ENCODE data around the gene SPEN.

SPEN gene

GRCh38 chr1:15945832-15946448 is 98.4 kb downstream of the SPEN start:
- Histone ChIP-seq H3K4me1 (ENCODE audit: low read depth, poor library complexity, severe bottlenecking) (peaks cover 12% of the 10 kb centered on the region), H3K9ac (no peak overlapping the region), H3K4me2 (no peak overlapping the region), H2AFZ (ENCODE audit: low read depth) (no peak overlapping the region), H3K27ac (no peak overlapping the region), H3K4me3 (IDR thresholded peaks at IDR 0.05; ENCODE audit: insufficient read depth, low read depth, low read length) (no peak overlapping the region), H3K36me3 (ENCODE audit: insufficient read depth) (no peaks in the 10 kb centered on the region), H3K27me3 (ENCODE audit: insufficient read depth, low read depth) (no peaks in the 10 kb centered on the region), H4K20me1 (ENCODE audit: insufficient read depth) (no peaks in the 10 kb centered on the region), H3K79me2 (ENCODE audit: insufficient read depth, low read depth) (no peaks in the 10 kb centered on the region)
- no peak for TF ChIP-seq CTCF (conservative IDR thresholded peaks at IDR 0.05; ENCODE audit: low read depth, low read length)

DNA sequence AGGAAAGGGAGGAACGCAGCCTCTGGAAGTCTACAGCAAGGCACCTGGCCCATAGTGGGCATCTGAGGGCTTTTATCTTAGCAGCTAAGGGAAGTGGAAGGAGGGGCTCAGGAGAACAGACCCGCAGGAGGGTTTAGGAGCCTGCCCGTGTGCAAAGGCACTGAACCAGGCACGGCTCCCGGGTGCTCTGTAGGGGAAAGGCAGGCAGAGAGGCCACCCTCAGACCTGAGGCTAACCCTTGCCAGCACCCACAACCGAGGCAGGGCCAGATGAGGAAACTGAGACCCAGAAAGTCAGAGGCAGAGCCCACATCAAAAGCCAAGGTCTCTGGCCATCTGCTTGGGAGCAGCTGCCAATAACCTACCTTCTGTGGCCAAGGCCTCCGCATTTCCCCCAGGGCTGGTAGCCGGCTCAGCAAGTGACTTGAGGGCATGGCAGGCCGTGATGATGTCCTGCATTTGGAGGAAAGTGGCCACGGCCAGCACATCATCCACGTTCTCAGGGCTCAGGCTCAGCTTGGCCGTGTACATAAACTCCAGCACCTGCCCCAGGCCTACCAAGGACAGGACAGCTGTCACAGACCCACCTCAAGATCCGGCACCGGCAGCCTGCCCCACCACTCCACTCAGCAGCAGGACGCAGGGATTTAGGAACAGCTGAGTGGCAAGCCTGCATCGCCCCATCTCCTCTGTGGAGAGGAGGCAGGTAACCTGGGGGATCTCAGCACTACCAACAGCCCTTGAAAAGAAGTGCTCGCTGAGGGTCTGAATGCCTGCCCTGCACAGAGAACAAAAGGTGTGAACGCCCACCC is 99.3 kb downstream of the SPEN start:
- no peaks in the 10 kb centered on the region for H3K27me3 ChIP-seq (ENCODE audit: insufficient read depth, low read depth)
- H3K9ac ChIP-seq: no peak overlapping the region
- no peak for TF ChIP-seq CTCF (conservative IDR thresholded peaks at IDR 0.05; ENCODE audit: low read depth, low read length)
- H3K4me2 ChIP-seq: no peak overlapping the region
- no peaks in the 10 kb centered on the region for H3K36me3 ChIP-seq (ENCODE audit: insufficient read depth)
- H3K4me3 ChIP-seq (IDR thresholded peaks at IDR 0.05; ENCODE audit: insufficient read depth, low read depth, low read length): no peak overlapping the region
- H3K4me1 ChIP-seq (ENCODE audit: low read depth, poor library complexity, severe bottlenecking): peaks cover 13% of the 10 kb centered on the region
- H3K79me2 ChIP-seq (ENCODE audit: insufficient read depth, low read depth): no peaks in the 10 kb centered on the region
- no peak overlapping the region for H2AFZ ChIP-seq (ENCODE audit: low read depth)
- no peak overlapping the region for H3K27ac ChIP-seq
- H4K20me1 ChIP-seq (ENCODE audit: insufficient read depth): no peaks in the 10 kb centered on the region

DNA sequence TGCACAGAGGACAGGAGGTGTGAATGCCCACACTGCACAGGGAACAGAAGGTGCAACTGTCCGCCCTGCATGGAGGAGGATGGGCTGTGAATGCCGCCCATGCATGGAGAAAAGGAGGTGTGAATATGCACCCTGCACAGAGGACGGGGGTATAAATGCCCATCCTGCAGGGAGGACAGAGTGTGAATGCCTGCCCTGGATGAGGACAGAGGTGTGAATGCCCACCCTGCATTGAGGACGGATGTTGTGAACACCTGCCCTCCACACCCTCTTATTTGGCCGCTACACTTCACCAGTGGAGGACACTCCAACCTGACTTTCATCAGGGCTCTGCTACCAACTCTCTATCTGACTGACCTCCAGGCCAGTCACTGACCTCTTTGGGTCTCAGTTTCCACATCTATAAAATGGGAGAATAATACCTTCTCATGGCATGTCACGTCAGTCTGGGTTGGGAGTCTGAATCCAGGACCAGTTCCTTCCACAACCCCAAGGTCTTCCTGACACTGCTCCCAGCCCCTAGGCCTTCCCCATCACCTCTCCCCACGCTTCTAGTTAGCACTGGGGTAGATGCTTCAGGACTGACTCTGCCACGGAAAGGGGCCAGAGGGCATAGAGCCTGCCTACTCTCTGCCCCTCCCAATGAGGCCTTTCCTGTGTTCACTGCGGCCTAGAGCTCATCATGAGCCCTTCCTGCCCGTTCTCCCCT is 100.0 kb downstream of the SPEN start:
- Histone ChIP-seq H3K9ac (no peak overlapping the region), H3K4me3 (IDR thresholded peaks at IDR 0.05; ENCODE audit: insufficient read depth, low read depth, low read length) (no peak overlapping the region), H3K79me2 (ENCODE audit: insufficient read depth, low read depth) (no peaks in the 10 kb centered on the region), H3K27me3 (ENCODE audit: insufficient read depth, low read depth) (no peaks in the 10 kb centered on the region), H2AFZ (ENCODE audit: low read depth) (no peak overlapping the region), H4K20me1 (ENCODE audit: insufficient read depth) (no peaks in the 10 kb centered on the region), H3K27ac (no peak overlapping the region), H3K4me1 (ENCODE audit: low read depth, poor library complexity, severe bottlenecking) (peaks cover 13% of the 10 kb centered on the region), H3K36me3 (ENCODE audit: insufficient read depth) (no peaks in the 10 kb centered on the region), H3K4me2 (no peak overlapping the region)
- TF ChIP-seq CTCF (conservative IDR thresholded peaks at IDR 0.05; ENCODE audit: low read depth, low read length): no peak

DNA sequence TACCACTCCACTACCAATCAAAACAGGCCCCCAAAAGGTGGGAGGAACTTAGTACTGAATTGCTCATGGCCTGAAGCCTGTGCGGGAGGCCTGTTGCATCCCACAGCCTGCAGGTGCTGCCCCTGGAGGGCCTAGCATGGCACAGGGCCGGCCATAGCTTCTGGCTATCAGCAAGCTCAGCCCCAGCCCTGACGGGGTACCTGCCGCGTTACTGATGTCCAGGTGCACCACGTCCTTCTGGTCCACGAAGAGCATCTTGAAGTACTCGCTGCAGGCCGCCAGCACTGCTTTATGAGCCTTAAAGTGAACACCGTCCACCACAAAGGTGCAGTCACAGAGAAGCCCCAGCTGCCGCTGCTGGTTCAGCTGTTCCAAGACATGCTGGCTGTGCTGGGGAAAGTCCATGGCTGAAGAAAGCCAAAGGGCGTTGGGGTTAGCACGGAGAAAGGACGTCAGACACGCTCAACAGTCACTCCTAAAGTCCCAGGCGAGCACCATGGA is 100.6 kb downstream of the SPEN start:
- no peaks in the 10 kb centered on the region for H3K79me2 ChIP-seq (ENCODE audit: insufficient read depth, low read depth)
- no peak overlapping the region for H3K4me3 ChIP-seq (IDR thresholded peaks at IDR 0.05; ENCODE audit: insufficient read depth, low read depth, low read length)
- no peaks in the 10 kb centered on the region for H4K20me1 ChIP-seq (ENCODE audit: insufficient read depth)
- no peaks in the 10 kb centered on the region for H3K36me3 ChIP-seq (ENCODE audit: insufficient read depth)
- H3K4me1 ChIP-seq (ENCODE audit: low read depth, poor library complexity, severe bottlenecking): peaks cover 13% of the 10 kb centered on the region
- H3K27me3 ChIP-seq (ENCODE audit: insufficient read depth, low read depth): no peaks in the 10 kb centered on the region
- no peak for TF ChIP-seq CTCF (conservative IDR thresholded peaks at IDR 0.05; ENCODE audit: low read depth, low read length)
- H3K27ac ChIP-seq: no peak overlapping the region
- no peak overlapping the region for H2AFZ ChIP-seq (ENCODE audit: low read depth)
- H3K4me2 ChIP-seq: no peak overlapping the region
- no peak overlapping the region for H3K9ac ChIP-seq
